CD4-positive, alpha-beta T cell (primary cell): ENCODE measurements around the gene BCORL1. TPM values are rescaled to one million over a fixed set of nuclear protein-coding genes. Genes with fewer than 3 reads are reported as not detected.
A peak's percentile ranks its signal among the peaks of the same experiment; 100 is the strongest.

Experiments
- ATAC-seq: fragments of 200-7000 bp; cut with Tn5 transposase; one replicate; pipeline ENCODE4 v1.10.0; 2022; ENCODE audit warnings: mild to moderate bottlenecking; ENCODE audit not compliant: poor library complexity
- CTCF ChIA-PET: fragments of 350-600 bp; sonication (Branson Sonifier 250); formaldehyde crosslinking; loops from one replicate; lab custom pipeline; 2021; ENCODE audit warnings: antibody characterized with exemption, inconsistent platforms; lab: Charles Lee
- POLR2A ChIA-PET: fragments of 350-600 bp; sonication (Branson Sonifier 250); formaldehyde crosslinking; loops from one replicate; lab custom pipeline; 2021; ENCODE audit warnings: antibody characterized with exemption, inconsistent platforms; lab: Charles Lee
- DNase-seq, 14 experiments: peaks; one replicate each; pipeline ENCODE4 v3.0.0-alpha.2; 2013 to 2020; ENCODE audit warnings: mixed read lengths in 2 of 14
- H3K27ac ChIP-seq, 2 donors: one replicate each; pipeline versions ENCODE4 v1.5.1 to v1.7.0; 2013; ENCODE audit warnings: low read length in 2 of 2, low read depth in 1 of 2, mild to moderate bottlenecking in 1 of 2
- H3K27me3 ChIP-seq, 2 experiments: 1 replicate in 1 of 2; 2 replicates in 1 of 2; pipeline versions ENCODE4 v1.6.1 to v1.7.0; 2013; ENCODE audit warnings: low read length in 2 of 2, control low read depth in 1 of 2, mild to moderate bottlenecking in 1 of 2, moderate library complexity in 1 of 2; ENCODE audit not compliant: insufficient read depth in 2 of 2, control insufficient read depth in 1 of 2
- H3K36me3 ChIP-seq: one replicate; pipeline ENCODE4 v1.6.1; 2013; ENCODE audit warnings: low read length, control low read depth; ENCODE audit not compliant: insufficient read depth
- H3K4me1 ChIP-seq: one replicate; pipeline ENCODE4 v1.6.1; 2013; ENCODE audit warnings: low read length, control low read depth; ENCODE audit not compliant: insufficient read depth
- H3K4me3 ChIP-seq: one replicate; pipeline ENCODE4 v1.5.1; 2013; ENCODE audit warnings: mild to moderate bottlenecking, low read length, moderate library complexity
- H3K9me3 ChIP-seq, 2 experiments: 1 replicate in 1 of 2; 2 replicates in 1 of 2; pipeline versions ENCODE4 v1.6.1 to v1.7.0; 2013; ENCODE audit warnings: low read length in 2 of 2, mild to moderate bottlenecking in 2 of 2, control low read depth in 1 of 2, moderate library complexity in 1 of 2; ENCODE audit not compliant: control insufficient read depth in 1 of 2, insufficient read depth in 1 of 2
- H3K27ac Mint-ChIP-seq: one replicate; pipeline ENCODE4 v1.8.0; 2020; ENCODE audit warnings: mixed read lengths
- H3K27me3 Mint-ChIP-seq: one replicate; pipeline ENCODE4 v1.8.0; 2021; ENCODE audit warnings: mixed read lengths
- H3K36me3 Mint-ChIP-seq: one replicate; pipeline ENCODE4 v1.8.0; 2021; ENCODE audit warnings: low read depth, mixed read lengths
- H3K4me1 Mint-ChIP-seq: one replicate; pipeline ENCODE4 v1.8.0; 2021; ENCODE audit warnings: low read depth, mixed read lengths
- H3K4me3 Mint-ChIP-seq: one replicate; pipeline ENCODE4 v1.8.0; 2020; ENCODE audit warnings: mild to moderate bottlenecking, mixed read lengths
- H3K9me3 Mint-ChIP-seq: one replicate; pipeline ENCODE4 v1.8.0; 2020; ENCODE audit warnings: mixed read lengths
- CTCF ChIP-seq: fragments of 200-600 bp; IDR thresholded peaks from one replicate; pipeline ENCODE4 v1.8.0; 2022; ENCODE audit warnings: antibody characterized with exemption, mild to moderate bottlenecking
- intact Hi-C, 2 experiments: fragments of 100-400 bp; cut with DNase I in 1 of 2; cut with micrococcal nuclease in 1 of 2; formaldehyde crosslinking; loops; one replicate each; pipeline versions ENCODE4 v1.15.1 to v1.9.0; 2023 to 2025; cut with DNase I, micrococcal nuclease
- total RNA-seq, 174 experiments: library from RNA in 2 of 174; stranded (reverse) in 2 of 174; gene quantifications; one replicate each; pipeline ENCODE4 v1.2.3 and lab custom pipeline; 2021 to 2026

Gene BCORL1
- total RNA-seq, 2 experiments from 2014 or later: 3.4 to 3.5 TPM

- H3K4me1 ChIP-seq: peaks cover 86% of the 10 kb centered on the region
- ChIA-PET POLR2A (no interaction called here), CTCF (interaction anchor here (1.5 kb wide), 1 partner anchor 20 kb away, joined by 4 read pairs; no protein-coding TSS in a partner anchor)
- no peaks in the 10 kb centered on the region for H3K9me3 ChIP-seq
- no peaks in the 10 kb centered on the region for H3K27me3 Mint-ChIP-seq
- intact Hi-C loops: no loop called here
- H3K27me3 ChIP-seq: no peaks in the 10 kb centered on the region
- H3K36me3 ChIP-seq: no peaks in the 10 kb centered on the region
- H3K27ac Mint-ChIP-seq: peak overlapping the region; percentile 76
- peak overlapping the region; percentile 42 for H3K4me3 Mint-ChIP-seq
- no peak for TF ChIP-seq CTCF
- H3K27ac ChIP-seq: peak overlapping the region in 1 of 2 donors; percentile 15
- no peaks in the 10 kb centered on the region for H3K9me3 Mint-ChIP-seq
- no peak overlapping the region for H3K4me3 ChIP-seq
- no peak for ATAC-seq
- H3K4me1 Mint-ChIP-seq: peaks cover 73% of the 10 kb centered on the region
- DNase-seq: no peak
- peaks cover 8% of the 10 kb centered on the region for H3K36me3 Mint-ChIP-seq
These were observed 117.7 kb downstream of the BCORL1 start for GRCh38 chrX:130100180-130100579.

- intact Hi-C loops: no loop called here
- H3K4me3 Mint-ChIP-seq: no peak overlapping the region
- no peak overlapping the region for H3K27ac ChIP-seq
These were observed 121.2 kb downstream of the BCORL1 start for GRCh38 chrX:130103605-130104004.

GRCh38 chrX:130105244-130105643 is 122.8 kb downstream of the BCORL1 start:
- peaks cover 69% of the 10 kb centered on the region for H3K4me1 ChIP-seq
- no peaks in the 10 kb centered on the region for H3K27me3 Mint-ChIP-seq
- H3K9me3 Mint-ChIP-seq: no peaks in the 10 kb centered on the region
- no peaks in the 10 kb centered on the region for H3K27me3 ChIP-seq
- H3K4me3 ChIP-seq: no peak overlapping the region
- ATAC-seq (no peak), DNase-seq (no peak)
- peaks cover 3% of the 10 kb centered on the region for H3K36me3 ChIP-seq
- ChIA-PET CTCF (interaction anchor here (0.8 to 1.7 kb wide), 2 partner anchors 16 to 25 kb away, joined by 4 read pairs; no protein-coding TSS in a partner anchor), POLR2A (interaction anchor here (0.6 to 1.3 kb wide), 3 partner anchors 13 to 199 kb away, joined by 3 read pairs; partner anchors contain the start of gene UTP14A)
- TF ChIP-seq CTCF: no peak
- intact Hi-C loops: no loop called here
- peak overlapping the region; percentile 51 for H3K4me3 Mint-ChIP-seq
- peak overlapping the region; percentile 44 for H3K27ac Mint-ChIP-seq
- H3K27ac ChIP-seq: no peak overlapping the region
- peaks cover 66% of the 10 kb centered on the region for H3K4me1 Mint-ChIP-seq
- no peaks in the 10 kb centered on the region for H3K9me3 ChIP-seq
- H3K36me3 Mint-ChIP-seq: peaks cover 12% of the 10 kb centered on the region

More at GRCh38 chrX:130103605-130104004, 121.2 kb downstream of the BCORL1 start:
- no peaks in the 10 kb centered on the region for H3K9me3 ChIP-seq
- H3K27ac Mint-ChIP-seq: peak overlapping the region; percentile 41
- H3K27me3 Mint-ChIP-seq: no peaks in the 10 kb centered on the region
- no peak overlapping the region for H3K4me3 ChIP-seq
- H3K36me3 ChIP-seq: peaks cover 3% of the 10 kb centered on the region
- no peak for ATAC-seq
- H3K9me3 Mint-ChIP-seq: no peaks in the 10 kb centered on the region
- ChIA-PET CTCF (no interaction called here), POLR2A (no interaction called here)
- H3K27me3 ChIP-seq: no peaks in the 10 kb centered on the region
- H3K4me1 Mint-ChIP-seq: peaks cover 70% of the 10 kb centered on the region
- peaks cover 81% of the 10 kb centered on the region for H3K4me1 ChIP-seq
- TF ChIP-seq CTCF: no peak
- peaks cover 8% of the 10 kb centered on the region for H3K36me3 Mint-ChIP-seq
- DNase-seq: no peak
